ENCODE data around the gene PIAS1.

GRCh38 chr15:68053701-68054627, at the start of gene PIAS1:
- TF ChIP-seq CTCF (IDR thresholded peaks at IDR 0.05) (peak in 1 of 6 experiments; percentile 20), POLR2A (IDR thresholded peaks at IDR 0.05) (peak in 3 of 4 donors; percentile 57 to 95 (median 88))
